Naive thymus-derived CD8-positive, alpha-beta T cell (primary cell): ENCODE measurements around the gene COIL. TPM values are rescaled to one million over a fixed set of nuclear protein-coding genes. Genes with fewer than 3 reads are reported as not detected.
A peak's percentile ranks its signal among the peaks of the same experiment; 100 is the strongest.

Experiments used
- ATAC-seq, 2 donors: fragments of 150-1000 bp; cut with Tn5 transposase in 1 of 2; sonication (Bioruptor Pico), chemical (Tn5 transposase) in 1 of 2; 1 replicate in 1 of 2; 2 replicates in 1 of 2; pipeline ENCODE4 v1.10.0; 2021; ENCODE audit warnings: mild to moderate bottlenecking in 2 of 2, moderate library complexity in 2 of 2
- POLR2A ChIA-PET: fragments of 350-600 bp; sonication (Branson Sonifier 250); formaldehyde crosslinking; loops from one replicate; lab custom pipeline; 2021; ENCODE audit warnings: antibody characterized with exemption; lab: Charles Lee
- DNase-seq, 10 donors: peaks; one replicate each; pipeline versions ENCODE4 v3.0.0 to v3.0.0-alpha.2; 2020 to 2022
- H3K27ac Mint-ChIP-seq, 10 donors: one replicate each; pipeline ENCODE4 v1.8.0; 2020 to 2022; ENCODE audit warnings: mild to moderate bottlenecking in 10 of 10, mixed read lengths in 10 of 10, moderate library complexity in 4 of 10, inconsistent platforms in 1 of 10
- H3K27me3 Mint-ChIP-seq, 5 donors: one replicate each; pipeline ENCODE4 v1.8.0; 2021 to 2022; ENCODE audit warnings: mixed read lengths in 5 of 5
- H3K36me3 Mint-ChIP-seq, 3 donors: one replicate each; pipeline ENCODE4 v1.8.0; 2020 to 2022; ENCODE audit warnings: mixed read lengths in 3 of 3, mild to moderate bottlenecking in 2 of 3, inconsistent platforms in 1 of 3
- H3K4me1 Mint-ChIP-seq, 4 donors: one replicate each; pipeline ENCODE4 v1.8.0; 2021 to 2022; ENCODE audit warnings: mixed read lengths in 4 of 4
- H3K4me3 Mint-ChIP-seq, 10 donors: one replicate each; pipeline ENCODE4 v1.8.0; 2020 to 2022; ENCODE audit warnings: mild to moderate bottlenecking in 10 of 10, mixed read lengths in 10 of 10, moderate library complexity in 6 of 10, inconsistent platforms in 1 of 10
- H3K9me3 Mint-ChIP-seq, 9 donors: one replicate each; pipeline ENCODE4 v1.8.0; 2020 to 2022; ENCODE audit warnings: mixed read lengths in 9 of 9, mild to moderate bottlenecking in 3 of 9, inconsistent platforms in 1 of 9, moderate library complexity in 1 of 9
- polyA plus RNA-seq, 3 donors: library from polyadenylated mRNA; unstranded; fragments of 300-500 nt; fragmentation: Illumina TruSeq; gene quantifications; one replicate each; pipeline ENCODE4 v1.2.3, GENCODE V29; 2021
- total RNA-seq, 8 experiments: library from RNA in 2 of 8; stranded (reverse) in 2 of 8; gene quantifications; one replicate each; pipeline ENCODE4 v1.2.3 and lab custom pipeline; 2021 to 2026

Gene COIL
- total and polyA plus RNA-seq, 5 experiments from 2014 or later, result 12.0 to 24.2 (median 18.8) TPM

GRCh38 chr17:56929362-56929969 lies 31.4 kb downstream of the COIL start:
- POLR2A ChIA-PET, result no interaction called here
- Mint-ChIP-seq H3K27ac (no peak overlapping the region), H3K36me3 (peaks cover 7 to 14% (median 13%) of the 10 kb centered on the region in 3 donors), H3K27me3 (peaks cover 0 to 2% (median 0%) of the 10 kb centered on the region in 5 donors), H3K4me1 (peaks cover 0 to 1% (median 0%) of the 10 kb centered on the region in 4 donors), H3K4me3 (no peak overlapping the region), H3K9me3 (peaks cover 0 to 17% (median 3%) of the 10 kb centered on the region in 9 donors)
- DNase-seq, result no peak
- no peak for ATAC-seq

- ATAC-seq (no peak), DNase-seq (no peak)
- POLR2A ChIA-PET, result no interaction called here
- peaks cover 0 to 2% (median 0%) of the 10 kb centered on the region in 5 donors for H3K27me3 Mint-ChIP-seq
- no peak overlapping the region for H3K4me3 Mint-ChIP-seq
- H3K4me1 Mint-ChIP-seq, result no peaks in the 10 kb centered on the region
- peaks cover 0 to 17% (median 3%) of the 10 kb centered on the region in 9 donors for H3K9me3 Mint-ChIP-seq
- no peak overlapping the region for H3K27ac Mint-ChIP-seq
- peaks cover 6 to 12% (median 7%) of the 10 kb centered on the region in 3 donors for H3K36me3 Mint-ChIP-seq
Measured at GRCh38 chr17:56928586-56928985, 32.3 kb downstream of the COIL start.

- Mint-ChIP-seq H3K27me3 (peaks cover 0 to 2% (median 0%) of the 10 kb centered on the region in 5 donors), H3K9me3 (peaks cover 0 to 17% (median 3%) of the 10 kb centered on the region in 9 donors), H3K4me1 (no peaks in the 10 kb centered on the region), H3K36me3 (peaks cover 0 to 12% (median 7%) of the 10 kb centered on the region in 3 donors), H3K4me3 (no peak overlapping the region), H3K27ac (no peak overlapping the region)
- POLR2A ChIA-PET, result no interaction called here
- no peak for DNase-seq
- no peak for ATAC-seq
Measured at GRCh38 chr17:56926704-56927103, 34.1 kb downstream of the COIL start.

GRCh38 chr17:56926270-56926669 lies 34.6 kb downstream of the COIL start:
- peaks cover 0 to 2% (median 0%) of the 10 kb centered on the region in 5 donors for H3K27me3 Mint-ChIP-seq
- POLR2A ChIA-PET, result no interaction called here
- H3K27ac Mint-ChIP-seq, result no peak overlapping the region
- ATAC-seq (no peak), DNase-seq (no peak)
- H3K4me1 Mint-ChIP-seq, result no peaks in the 10 kb centered on the region
- no peak overlapping the region for H3K4me3 Mint-ChIP-seq
- H3K9me3 Mint-ChIP-seq, result peaks cover 0 to 17% (median 3%) of the 10 kb centered on the region in 9 donors
- H3K36me3 Mint-ChIP-seq, result peaks cover 0 to 10% (median 7%) of the 10 kb centered on the region in 3 donors

GRCh38 chr17:56925088-56925487 lies 35.8 kb downstream of the COIL start:
- Mint-ChIP-seq H3K4me3 (no peak overlapping the region), H3K27me3 (peaks cover 0 to 2% (median 0%) of the 10 kb centered on the region in 5 donors), H3K27ac (no peak overlapping the region), H3K36me3 (peaks cover 0 to 1% (median 0%) of the 10 kb centered on the region in 3 donors), H3K4me1 (no peaks in the 10 kb centered on the region), H3K9me3 (peaks cover 0 to 10% (median 3%) of the 10 kb centered on the region in 9 donors)
- POLR2A ChIA-PET, result no interaction called here
- no peak for ATAC-seq
- no peak for DNase-seq

GRCh38 chr17:56919717-56920116 lies 41.1 kb downstream of the COIL start:
- POLR2A ChIA-PET, result interaction anchor here (0.7 kb wide), 1 partner anchor 68 kb away, joined by 5 read pairs; no protein-coding TSS in a partner anchor
- Mint-ChIP-seq H3K9me3 (peaks cover 0 to 10% (median 3%) of the 10 kb centered on the region in 9 donors), H3K27ac (no peak overlapping the region), H3K4me3 (no peak overlapping the region), H3K4me1 (peaks cover 3 to 16% (median 12%) of the 10 kb centered on the region in 4 donors), H3K36me3 (peaks cover 0 to 6% (median 0%) of the 10 kb centered on the region in 3 donors), H3K27me3 (no peaks in the 10 kb centered on the region)
- no peak for DNase-seq
- ATAC-seq, result no peak

GRCh38 chr17:56918916-56919315 lies 41.9 kb downstream of the COIL start:
- Mint-ChIP-seq H3K36me3 (peaks cover 0 to 6% (median 0%) of the 10 kb centered on the region in 3 donors), H3K4me3 (no peak overlapping the region), H3K27ac (no peak overlapping the region), H3K27me3 (no peaks in the 10 kb centered on the region), H3K4me1 (peaks cover 7 to 21% (median 17%) of the 10 kb centered on the region in 4 donors), H3K9me3 (peaks cover 0 to 10% (median 3%) of the 10 kb centered on the region in 9 donors)
- no peak for DNase-seq
- ATAC-seq, result no peak
- POLR2A ChIA-PET, result interaction anchor here (0.7 kb wide), 1 partner anchor 69 kb away, joined by 5 read pairs; no protein-coding TSS in a partner anchor

- POLR2A ChIA-PET, result no interaction called here
- Mint-ChIP-seq H3K36me3 (peaks cover 0 to 6% (median 0%) of the 10 kb centered on the region in 3 donors), H3K4me3 (no peak overlapping the region), H3K27me3 (no peaks in the 10 kb centered on the region), H3K27ac (no peak overlapping the region), H3K9me3 (peaks cover 0 to 10% (median 3%) of the 10 kb centered on the region in 9 donors), H3K4me1 (peaks cover 7 to 21% (median 17%) of the 10 kb centered on the region in 4 donors)
- ATAC-seq (no peak), DNase-seq (no peak)
Measured at GRCh38 chr17:56917559-56918296, 43.1 kb downstream of the COIL start.

- DNase-seq, result no peak
- H3K4me3 Mint-ChIP-seq, result peak overlapping the region; percentile 77 to 97 (median 94)
- H3K4me1 Mint-ChIP-seq, result peaks cover 17 to 49% (median 44%) of the 10 kb centered on the region in 4 donors
- ATAC-seq, result no peak
- POLR2A ChIA-PET, result interaction anchor here (0.8 to 1.6 kb wide), 9 partner anchors 9 to 320 kb away, joined by 3 to 20 read pairs (median 4); partner anchors contain the start of genes C17orf67 and DGKE
- peaks cover 0 to 10% (median 3%) of the 10 kb centered on the region in 9 donors for H3K9me3 Mint-ChIP-seq
- H3K36me3 Mint-ChIP-seq, result peaks cover 0 to 7% (median 6%) of the 10 kb centered on the region in 3 donors
- H3K27ac Mint-ChIP-seq, result peak overlapping the region; percentile 86 to 97 (median 92)
- H3K27me3 Mint-ChIP-seq, result no peaks in the 10 kb centered on the region
Measured at GRCh38 chr17:56914581-56915273, 46.1 kb downstream of the COIL start.

GRCh38 chr17:56913867-56914580 lies 46.8 kb downstream of the COIL start, which contains the start of gene TRIM25:
Gene TRIM25 (minus strand): TSS chr17:56914049. CDS start chr17:56913988, 61 bp downstream.
- Mint-ChIP-seq H3K36me3 (peaks cover 0 to 7% (median 6%) of the 10 kb centered on the region in 3 donors), H3K27ac (peak within 1 kb of the TSS; percentile 86 to 97 (median 94)), H3K9me3 (peaks cover 0 to 10% (median 3%) of the 10 kb centered on the region in 9 donors), H3K27me3 (no peaks in the 10 kb centered on the region), H3K4me3 (peak within 1 kb of the TSS; percentile 77 to 97 (median 94)), H3K4me1 (peaks cover 17 to 55% (median 49%) of the 10 kb centered on the region in 4 donors)
- ATAC-seq (peak; percentile 89 to 92), DNase-seq (peak; percentile 73 to 92 (median 84))
- POLR2A ChIA-PET, result interaction anchor here (0.7 to 1.6 kb wide), 12 partner anchors 9 to 321 kb away, joined by 3 to 20 read pairs (median 4); partner anchors contain the start of genes AKAP1, C17orf67, COIL and DGKE

GRCh38 chr17:56913353-56913866 lies 47.4 kb downstream of the COIL start:
- H3K36me3 Mint-ChIP-seq, result peaks cover 0 to 12% (median 6%) of the 10 kb centered on the region in 3 donors
- H3K9me3 Mint-ChIP-seq, result peaks cover 0 to 10% (median 3%) of the 10 kb centered on the region in 9 donors
- peak overlapping the region; percentile 77 to 97 (median 94) for H3K4me3 Mint-ChIP-seq
- DNase-seq (peak in 1 of 10 donors; percentile 24), ATAC-seq (peak; percentile 71 to 73)
- POLR2A ChIA-PET, result interaction anchor here (0.8 to 1.6 kb wide), 9 partner anchors 8 to 319 kb away, joined by 3 to 20 read pairs (median 4); partner anchors contain the start of genes AKAP1, C17orf67, COIL and DGKE
- H3K27ac Mint-ChIP-seq, result peak overlapping the region; percentile 86 to 97 (median 94)
- peaks cover 23 to 61% (median 55%) of the 10 kb centered on the region in 4 donors for H3K4me1 Mint-ChIP-seq
- H3K27me3 Mint-ChIP-seq, result no peaks in the 10 kb centered on the region
